GM10266 (cell line): ENCODE measurements around the gene SLC35F1.
"Not testable (repeated sequence)": the region's sequence is repeated elsewhere in the genome, so short reads cannot be mapped to it uniquely, and the experiment has no call there.

ENCODE experiments used
- DNase-seq: peaks from one replicate; pipeline ENCODE4 v3.0.0; 2012; ENCODE audit errors: extremely low spot score
- CTCF ChIP-seq: IDR thresholded peaks from 2 replicates; pipeline ENCODE4 v1.5.1; 2012; ENCODE audit warnings: mild to moderate bottlenecking, low read depth; ENCODE audit not compliant: control insufficient read depth, insufficient read depth; ENCODE audit errors: missing control alignments

SLC35F1 gene

GRCh38 chr6:117992856-117993255 is 85.8 kb downstream of the SLC35F1 start:
- TF ChIP-seq CTCF, result no peak
- DNase-seq, result no peak

- no peak for DNase-seq
- no peak for TF ChIP-seq CTCF
Measured at GRCh38 chr6:118012944-118013343, 105.9 kb downstream of the SLC35F1 start.

- no peak for TF ChIP-seq CTCF
- DNase-seq, result no peak
Measured at GRCh38 chr6:118016532-118016931, 109.5 kb downstream of the SLC35F1 start.

- no peak for TF ChIP-seq CTCF
- DNase-seq, result no peak
Measured at GRCh38 chr6:118017301-118017848, 110.3 kb downstream of the SLC35F1 start.

GRCh38 chr6:118023771-118024170 is 116.7 kb downstream of the SLC35F1 start:
- DNase-seq, result no peak
- TF ChIP-seq CTCF, result no peak

GRCh38 chr6:118029967-118030366 is 122.9 kb downstream of the SLC35F1 start:
- no peak for DNase-seq

GRCh38 chr6:118037479-118037878 is 130.4 kb downstream of the SLC35F1 start:
- not testable (repeated sequence) for DNase-seq

More at GRCh38 chr6:118029967-118030366, 122.9 kb downstream of the SLC35F1 start:
- no peak for TF ChIP-seq CTCF

GRCh38 chr6:118042855-118043254 is 135.8 kb downstream of the SLC35F1 start:
- DNase-seq, result no peak
- TF ChIP-seq CTCF, result no peak
